ENCODE results near the gene CBARP.
A peak's percentile ranks its signal among the peaks of the same experiment; 100 is the strongest.

Gene CBARP

DNA sequence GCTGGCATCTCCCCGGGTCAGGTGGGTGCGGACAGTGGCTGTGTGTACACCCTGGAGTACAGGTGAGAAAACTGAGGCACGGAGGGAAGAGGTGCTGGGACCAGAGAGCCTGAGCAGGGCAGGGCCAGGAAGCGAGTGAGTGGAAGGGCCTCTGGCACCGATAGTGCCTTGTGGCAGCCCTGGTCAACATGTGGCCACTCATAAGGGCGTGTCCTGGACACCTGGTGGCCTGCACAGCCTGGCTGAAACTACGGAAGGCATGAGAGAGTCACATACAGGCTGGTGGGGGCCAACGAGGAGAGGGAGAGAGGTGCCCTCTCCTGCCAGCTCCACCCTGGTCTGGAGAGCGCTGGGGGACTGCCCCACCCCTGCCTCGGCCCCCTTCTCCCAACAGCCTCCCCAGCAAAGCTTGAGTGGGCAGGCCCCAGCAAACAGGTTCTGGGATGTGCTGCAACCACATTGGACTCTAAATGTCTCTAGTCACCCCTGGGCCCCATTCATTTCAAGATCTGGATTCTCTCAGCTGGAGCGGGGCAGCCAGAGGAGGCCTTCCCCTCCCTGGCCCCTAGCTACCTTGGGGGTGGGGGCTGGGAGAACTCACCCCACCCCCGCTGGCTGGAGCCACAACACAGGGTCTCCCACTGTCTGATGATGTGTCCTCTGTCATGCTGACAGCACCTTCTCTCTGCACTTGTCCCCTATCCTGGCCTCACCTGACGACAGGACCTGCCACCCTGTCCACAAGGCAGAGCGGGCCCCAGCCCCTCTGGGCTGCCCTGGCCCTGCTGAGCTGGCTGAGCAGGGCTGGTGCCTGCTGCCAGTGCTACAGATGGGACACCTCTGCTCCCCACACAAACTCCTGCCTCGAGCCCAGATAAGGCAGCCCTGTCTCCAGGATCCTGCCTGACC lies 5.8 kb downstream of the CBARP start (continued):
- TF ChIP-seq, protein P1, sequence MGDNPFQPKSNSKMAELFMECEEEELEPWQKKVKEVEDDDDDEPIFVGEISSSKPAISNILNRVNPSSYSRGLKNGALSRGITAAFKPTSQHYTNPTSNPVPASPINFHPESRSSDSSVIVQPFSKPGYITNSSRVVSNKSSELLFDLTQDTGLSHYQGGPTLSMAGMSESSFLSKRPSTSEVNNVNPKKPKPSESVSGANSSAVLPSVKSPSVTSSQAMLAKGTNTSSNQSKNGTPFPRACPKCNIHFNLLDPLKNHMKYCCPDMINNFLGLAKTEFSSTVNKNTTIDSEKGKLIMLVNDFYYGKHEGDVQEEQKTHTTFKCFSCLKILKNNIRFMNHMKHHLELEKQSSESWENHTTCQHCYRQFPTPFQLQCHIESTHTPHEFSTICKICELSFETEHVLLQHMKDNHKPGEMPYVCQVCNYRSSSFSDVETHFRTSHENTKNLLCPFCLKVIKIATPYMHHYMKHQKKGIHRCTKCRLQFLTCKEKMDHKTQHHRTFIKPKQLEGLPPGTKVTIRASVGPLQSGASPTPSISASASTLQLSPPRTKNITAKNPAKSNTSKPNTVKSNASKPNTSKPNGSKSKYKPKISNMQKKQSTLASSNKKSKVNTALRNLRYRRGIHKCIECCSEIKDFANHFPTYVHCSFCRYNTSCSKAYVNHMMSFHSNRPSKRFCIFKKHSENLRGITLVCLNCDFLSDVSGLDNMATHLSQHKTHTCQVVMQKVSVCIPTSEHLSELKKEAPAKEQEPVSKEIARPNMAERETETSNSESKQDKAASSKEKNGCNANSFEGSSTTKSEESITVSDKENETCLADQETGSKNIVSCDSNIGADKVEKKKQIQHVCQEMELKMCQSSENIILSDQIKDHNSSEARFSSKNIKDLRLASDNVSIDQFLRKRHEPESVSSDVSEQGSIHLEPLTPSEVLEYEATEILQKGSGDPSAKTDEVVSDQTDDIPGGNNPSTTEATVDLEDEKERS (tag by site-specific recombination; IDR thresholded peaks at IDR 0.05), result no peak
- TF ChIP-seq, protein P2, sequence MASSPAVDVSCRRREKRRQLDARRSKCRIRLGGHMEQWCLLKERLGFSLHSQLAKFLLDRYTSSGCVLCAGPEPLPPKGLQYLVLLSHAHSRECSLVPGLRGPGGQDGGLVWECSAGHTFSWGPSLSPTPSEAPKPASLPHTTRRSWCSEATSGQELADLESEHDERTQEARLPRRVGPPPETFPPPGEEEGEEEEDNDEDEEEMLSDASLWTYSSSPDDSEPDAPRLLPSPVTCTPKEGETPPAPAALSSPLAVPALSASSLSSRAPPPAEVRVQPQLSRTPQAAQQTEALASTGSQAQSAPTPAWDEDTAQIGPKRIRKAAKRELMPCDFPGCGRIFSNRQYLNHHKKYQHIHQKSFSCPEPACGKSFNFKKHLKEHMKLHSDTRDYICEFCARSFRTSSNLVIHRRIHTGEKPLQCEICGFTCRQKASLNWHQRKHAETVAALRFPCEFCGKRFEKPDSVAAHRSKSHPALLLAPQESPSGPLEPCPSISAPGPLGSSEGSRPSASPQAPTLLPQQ (tag by site-specific recombination; IDR thresholded peaks at IDR 0.05), result peak; percentile 95
- TF ChIP-seq GLIS2 (tag by site-specific recombination; IDR thresholded peaks at IDR 0.05) (peak; percentile 80), ZSCAN16 (tag by site-specific recombination; IDR thresholded peaks at IDR 0.05) (no peak), ZNF791 (tag by site-specific recombination; IDR thresholded peaks at IDR 0.05) (no peak), WT1 (tag by site-specific recombination; IDR thresholded peaks at IDR 0.05) (no peak), YY2 (tag by site-specific recombination; IDR thresholded peaks at IDR 0.05) (no peak), ZNF394 (tag by site-specific recombination; IDR thresholded peaks at IDR 0.05; ENCODE audit: borderline replicate concordance) (no peak), BCL11A (tag by site-specific recombination; IDR thresholded peaks at IDR 0.05; ENCODE audit: low read depth) (peak; percentile 30; the same call in 1 of the 2 replicates), KLF16 (tag by site-specific recombination; IDR thresholded peaks at IDR 0.05) (no peak), OSR2 (tag by site-specific recombination; IDR thresholded peaks at IDR 0.05) (no peak), ZNF747 (tag by site-specific recombination; IDR thresholded peaks at IDR 0.05) (no peak), ZEB2 (tag by site-specific recombination; IDR thresholded peaks at IDR 0.05) (0 out of 2 replicates have a peak, but pooled peaks have one; percentile 27), ZNF16 (tag by site-specific recombination; IDR thresholded peaks at IDR 0.05; ENCODE audit: low read depth) (no peak), RBAK (tag by site-specific recombination; IDR thresholded peaks at IDR 0.05) (no peak), ZNF701 (tag by site-specific recombination; IDR thresholded peaks at IDR 0.05) (no peak), MYNN (tag by site-specific recombination; IDR thresholded peaks at IDR 0.05; ENCODE audit: borderline replicate concordance) (no peak), ZNF560 (tag by site-specific recombination; IDR thresholded peaks at IDR 0.05; ENCODE audit: borderline replicate concordance) (no peak), KLF8 (tag by site-specific recombination; IDR thresholded peaks at IDR 0.05) (peak; percentile 55)
- TF ChIP-seq, protein P3, sequence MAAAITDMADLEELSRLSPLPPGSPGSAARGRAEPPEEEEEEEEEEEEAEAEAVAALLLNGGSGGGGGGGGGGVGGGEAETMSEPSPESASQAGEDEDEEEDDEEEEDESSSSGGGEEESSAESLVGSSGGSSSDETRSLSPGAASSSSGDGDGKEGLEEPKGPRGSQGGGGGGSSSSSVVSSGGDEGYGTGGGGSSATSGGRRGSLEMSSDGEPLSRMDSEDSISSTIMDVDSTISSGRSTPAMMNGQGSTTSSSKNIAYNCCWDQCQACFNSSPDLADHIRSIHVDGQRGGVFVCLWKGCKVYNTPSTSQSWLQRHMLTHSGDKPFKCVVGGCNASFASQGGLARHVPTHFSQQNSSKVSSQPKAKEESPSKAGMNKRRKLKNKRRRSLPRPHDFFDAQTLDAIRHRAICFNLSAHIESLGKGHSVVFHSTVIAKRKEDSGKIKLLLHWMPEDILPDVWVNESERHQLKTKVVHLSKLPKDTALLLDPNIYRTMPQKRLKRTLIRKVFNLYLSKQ (tag by site-specific recombination; IDR thresholded peaks at IDR 0.05; ENCODE audit: borderline replicate concordance), result no peak
- TF ChIP-seq, protein P4, sequence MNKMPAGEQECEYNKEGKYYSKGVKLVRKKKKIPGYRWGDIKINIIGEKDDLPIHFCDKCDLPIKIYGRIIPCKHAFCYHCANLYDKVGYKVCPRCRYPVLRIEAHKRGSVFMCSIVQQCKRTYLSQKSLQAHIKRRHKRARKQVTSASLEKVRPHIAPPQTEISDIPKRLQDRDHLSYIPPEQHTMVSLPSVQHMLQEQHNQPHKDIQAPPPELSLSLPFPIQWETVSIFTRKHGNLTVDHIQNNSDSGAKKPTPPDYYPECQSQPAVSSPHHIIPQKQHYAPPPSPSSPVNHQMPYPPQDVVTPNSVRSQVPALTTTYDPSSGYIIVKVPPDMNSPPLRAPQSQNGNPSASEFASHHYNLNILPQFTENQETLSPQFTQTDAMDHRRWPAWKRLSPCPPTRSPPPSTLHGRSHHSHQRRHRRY (tag by site-specific recombination; IDR thresholded peaks at IDR 0.05), result no peak
- TF ChIP-seq, protein P5, sequence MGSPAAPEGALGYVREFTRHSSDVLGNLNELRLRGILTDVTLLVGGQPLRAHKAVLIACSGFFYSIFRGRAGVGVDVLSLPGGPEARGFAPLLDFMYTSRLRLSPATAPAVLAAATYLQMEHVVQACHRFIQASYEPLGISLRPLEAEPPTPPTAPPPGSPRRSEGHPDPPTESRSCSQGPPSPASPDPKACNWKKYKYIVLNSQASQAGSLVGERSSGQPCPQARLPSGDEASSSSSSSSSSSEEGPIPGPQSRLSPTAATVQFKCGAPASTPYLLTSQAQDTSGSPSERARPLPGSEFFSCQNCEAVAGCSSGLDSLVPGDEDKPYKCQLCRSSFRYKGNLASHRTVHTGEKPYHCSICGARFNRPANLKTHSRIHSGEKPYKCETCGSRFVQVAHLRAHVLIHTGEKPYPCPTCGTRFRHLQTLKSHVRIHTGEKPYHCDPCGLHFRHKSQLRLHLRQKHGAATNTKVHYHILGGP (tag by site-specific recombination; IDR thresholded peaks at IDR 0.05), result no peak
- TF ChIP-seq, protein P6, sequence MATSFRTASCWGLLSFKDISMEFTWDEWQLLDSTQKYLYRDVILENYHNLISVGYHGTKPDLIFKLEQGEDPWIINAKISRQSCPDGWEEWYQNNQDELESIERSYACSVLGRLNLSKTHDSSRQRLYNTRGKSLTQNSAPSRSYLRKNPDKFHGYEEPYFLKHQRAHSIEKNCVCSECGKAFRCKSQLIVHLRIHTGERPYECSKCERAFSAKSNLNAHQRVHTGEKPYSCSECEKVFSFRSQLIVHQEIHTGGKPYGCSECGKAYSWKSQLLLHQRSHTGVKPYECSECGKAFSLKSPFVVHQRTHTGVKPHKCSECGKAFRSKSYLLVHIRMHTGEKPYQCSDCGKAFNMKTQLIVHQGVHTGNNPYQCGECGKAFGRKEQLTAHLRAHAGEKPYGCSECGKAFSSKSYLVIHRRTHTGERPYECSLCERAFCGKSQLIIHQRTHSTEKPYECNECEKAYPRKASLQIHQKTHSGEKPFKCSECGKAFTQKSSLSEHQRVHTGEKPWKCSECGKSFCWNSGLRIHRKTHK (tag by site-specific recombination; IDR thresholded peaks at IDR 0.05), result no peak
- TF ChIP-seq, protein P7, sequence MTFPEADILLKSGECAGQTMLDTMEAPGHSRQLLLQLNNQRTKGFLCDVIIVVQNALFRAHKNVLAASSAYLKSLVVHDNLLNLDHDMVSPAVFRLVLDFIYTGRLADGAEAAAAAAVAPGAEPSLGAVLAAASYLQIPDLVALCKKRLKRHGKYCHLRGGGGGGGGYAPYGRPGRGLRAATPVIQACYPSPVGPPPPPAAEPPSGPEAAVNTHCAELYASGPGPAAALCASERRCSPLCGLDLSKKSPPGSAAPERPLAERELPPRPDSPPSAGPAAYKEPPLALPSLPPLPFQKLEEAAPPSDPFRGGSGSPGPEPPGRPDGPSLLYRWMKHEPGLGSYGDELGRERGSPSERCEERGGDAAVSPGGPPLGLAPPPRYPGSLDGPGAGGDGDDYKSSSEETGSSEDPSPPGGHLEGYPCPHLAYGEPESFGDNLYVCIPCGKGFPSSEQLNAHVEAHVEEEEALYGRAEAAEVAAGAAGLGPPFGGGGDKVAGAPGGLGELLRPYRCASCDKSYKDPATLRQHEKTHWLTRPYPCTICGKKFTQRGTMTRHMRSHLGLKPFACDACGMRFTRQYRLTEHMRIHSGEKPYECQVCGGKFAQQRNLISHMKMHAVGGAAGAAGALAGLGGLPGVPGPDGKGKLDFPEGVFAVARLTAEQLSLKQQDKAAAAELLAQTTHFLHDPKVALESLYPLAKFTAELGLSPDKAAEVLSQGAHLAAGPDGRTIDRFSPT (tag by site-specific recombination; IDR thresholded peaks at IDR 0.05), result peak; percentile 83
- TF ChIP-seq, protein P8, sequence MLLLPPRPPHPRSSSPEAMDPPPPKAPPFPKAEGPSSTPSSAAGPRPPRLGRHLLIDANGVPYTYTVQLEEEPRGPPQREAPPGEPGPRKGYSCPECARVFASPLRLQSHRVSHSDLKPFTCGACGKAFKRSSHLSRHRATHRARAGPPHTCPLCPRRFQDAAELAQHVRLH (tag by site-specific recombination; IDR thresholded peaks at IDR 0.05), result no peak

All from HEK293 (cell line).